Mononuclear cell (primary cell): ENCODE measurements around the gene MINDY3. TPM values are rescaled to one million over a fixed set of nuclear protein-coding genes. Genes with fewer than 3 reads are reported as not detected.

Source experiments
- H3K27me3 ChIP-seq: 2 replicates; pipeline ENCODE4 v1.6.0; 2011; ENCODE audit warnings: low read length, control low read depth; ENCODE audit not compliant: insufficient read depth
- H3K4me1 ChIP-seq: 2 replicates; pipeline ENCODE4 v1.5.1; 2011; ENCODE audit warnings: mild to moderate bottlenecking, low read length, control low read depth; ENCODE audit not compliant: insufficient read depth
- H3K4me3 ChIP-seq: 2 replicates; pipeline ENCODE4 v1.5.1; 2011; ENCODE audit warnings: mild to moderate bottlenecking, low read length, moderate library complexity
- H3K9me3 ChIP-seq: 2 replicates; pipeline ENCODE4 v1.5.1; 2011; ENCODE audit warnings: low read depth, mild to moderate bottlenecking, control low read depth, low read length
- total RNA-seq: library from RNA; depleted of rRNA; stranded (reverse); fragments of >200 nt; gene quantifications from one replicate; pipeline ENCODE4 v1.2.3, GENCODE V29; 2012

The MINDY3 gene
- total RNA-seq, 1 donor, result 61.1 TPM

DNA sequence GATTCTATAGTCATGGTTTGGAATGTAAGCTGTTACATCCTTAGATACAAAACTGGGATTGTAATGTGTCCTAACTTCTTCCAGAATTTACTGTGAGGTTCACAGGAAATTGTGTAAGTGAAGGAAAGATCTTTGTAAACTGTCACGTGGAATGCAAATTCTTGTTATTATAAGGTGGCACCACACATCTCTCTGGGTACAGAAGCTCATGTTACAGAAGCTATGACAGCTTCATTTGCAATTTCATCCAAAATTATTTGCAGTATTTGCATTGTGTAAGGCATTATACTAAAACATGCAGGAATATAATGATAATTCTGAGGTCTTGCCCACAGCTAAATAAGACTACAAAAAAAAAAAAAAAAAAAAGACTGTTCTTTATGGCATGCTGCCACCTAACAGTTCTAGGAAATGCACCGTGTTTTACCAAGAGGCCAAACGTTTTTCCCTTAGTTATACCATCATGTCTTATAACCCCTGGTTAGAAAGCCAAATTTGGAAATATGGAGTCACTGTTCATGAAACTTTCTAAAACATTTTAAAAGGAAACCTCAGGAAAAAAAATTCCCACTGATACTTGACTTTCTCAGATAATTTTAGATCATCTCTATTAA is 17.6 kb downstream of the MINDY3 start:
- H3K4me1 ChIP-seq, result peaks cover 5% of the 10 kb centered on the region
- H3K4me3 ChIP-seq, result no peak overlapping the region
- no peaks in the 10 kb centered on the region for H3K9me3 ChIP-seq
- H3K27me3 ChIP-seq, result no peaks in the 10 kb centered on the region

DNA sequence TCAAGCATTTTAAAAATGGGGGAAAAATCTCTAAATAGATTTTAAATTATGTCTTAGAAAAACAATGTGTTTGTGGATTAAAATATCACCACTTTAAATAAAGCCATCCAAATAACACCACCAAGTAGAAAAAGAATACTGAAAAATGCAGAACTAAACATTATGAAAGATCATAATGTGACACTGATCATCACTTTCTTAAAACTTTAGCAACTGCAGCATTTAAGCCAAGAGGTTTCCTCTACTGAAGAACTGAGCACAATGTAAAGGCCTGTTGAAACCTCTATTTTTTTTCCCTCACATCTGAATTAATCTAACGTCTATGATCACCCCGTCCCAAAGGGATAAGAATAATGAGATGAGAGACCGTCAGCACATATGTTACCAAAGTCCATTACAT is 18.6 kb downstream of the MINDY3 start:
- Histone ChIP-seq H3K27me3 (no peaks in the 10 kb centered on the region), H3K4me3 (no peak overlapping the region), H3K4me1 (peaks cover 5% of the 10 kb centered on the region), H3K9me3 (no peaks in the 10 kb centered on the region)

DNA sequence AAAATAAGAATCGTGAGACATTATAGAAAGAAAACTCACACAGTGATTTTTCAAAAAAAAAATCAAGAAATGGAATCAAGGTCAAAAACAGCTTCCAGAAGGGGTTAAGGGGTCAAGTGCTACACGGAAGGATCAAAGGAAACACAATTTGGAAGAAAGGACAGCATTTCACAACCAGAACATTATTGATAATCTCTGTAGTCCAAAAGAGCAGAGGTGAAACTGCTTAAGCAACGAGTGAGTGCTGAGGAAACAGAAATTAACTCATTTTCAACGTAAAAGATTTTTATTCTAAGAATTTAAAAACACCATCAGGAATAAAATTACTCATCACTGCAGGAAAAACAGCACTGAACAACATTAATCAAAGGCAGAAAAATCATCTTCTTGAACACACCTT is 23.5 kb downstream of the MINDY3 start:
- H3K9me3 ChIP-seq, result no peaks in the 10 kb centered on the region
- H3K4me3 ChIP-seq, result no peak overlapping the region
- no peaks in the 10 kb centered on the region for H3K27me3 ChIP-seq
- no peaks in the 10 kb centered on the region for H3K4me1 ChIP-seq

DNA sequence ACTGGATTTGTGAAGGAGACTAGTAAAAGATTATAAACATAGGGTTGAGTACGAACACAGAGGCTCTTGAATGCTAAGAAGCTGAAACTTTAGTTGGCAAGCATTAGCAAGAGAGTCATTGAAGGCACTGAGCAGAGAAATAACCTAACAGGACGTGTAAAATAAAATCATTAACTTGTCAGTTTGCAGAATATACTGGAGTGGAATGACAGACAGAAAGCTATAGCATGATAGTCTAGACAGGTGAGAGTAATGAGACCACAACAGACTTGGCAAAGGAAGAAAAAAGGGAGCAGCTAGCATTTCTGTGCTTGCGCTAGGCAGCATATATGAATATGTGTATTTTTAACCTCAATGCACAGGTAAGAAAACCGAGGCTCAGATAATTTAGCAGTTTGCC is 30.8 kb downstream of the MINDY3 start:
- Histone ChIP-seq H3K4me1 (no peaks in the 10 kb centered on the region), H3K9me3 (no peaks in the 10 kb centered on the region), H3K27me3 (no peaks in the 10 kb centered on the region), H3K4me3 (no peak overlapping the region)

DNA sequence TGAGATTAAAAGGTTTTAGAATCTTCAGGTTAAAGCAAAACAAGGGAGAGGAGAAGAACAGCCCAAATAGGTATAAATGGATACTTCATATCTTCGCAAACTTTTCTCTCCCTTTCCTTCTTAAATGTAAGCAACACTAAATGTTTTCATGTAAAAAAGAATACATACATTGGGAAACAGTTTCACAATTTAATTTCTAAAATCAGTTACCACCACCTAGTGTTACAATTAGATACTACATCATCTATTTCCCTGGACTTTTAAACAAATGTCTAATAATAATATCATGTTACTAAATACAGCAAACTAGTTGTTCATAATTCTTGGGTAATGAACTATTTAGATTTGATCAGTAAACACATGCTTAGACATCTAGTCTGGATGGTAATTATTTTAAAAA is 35.8 kb downstream of the MINDY3 start:
- H3K4me3 ChIP-seq, result no peak overlapping the region
- no peaks in the 10 kb centered on the region for H3K9me3 ChIP-seq
- H3K27me3 ChIP-seq, result no peaks in the 10 kb centered on the region
- no peaks in the 10 kb centered on the region for H3K4me1 ChIP-seq

DNA sequence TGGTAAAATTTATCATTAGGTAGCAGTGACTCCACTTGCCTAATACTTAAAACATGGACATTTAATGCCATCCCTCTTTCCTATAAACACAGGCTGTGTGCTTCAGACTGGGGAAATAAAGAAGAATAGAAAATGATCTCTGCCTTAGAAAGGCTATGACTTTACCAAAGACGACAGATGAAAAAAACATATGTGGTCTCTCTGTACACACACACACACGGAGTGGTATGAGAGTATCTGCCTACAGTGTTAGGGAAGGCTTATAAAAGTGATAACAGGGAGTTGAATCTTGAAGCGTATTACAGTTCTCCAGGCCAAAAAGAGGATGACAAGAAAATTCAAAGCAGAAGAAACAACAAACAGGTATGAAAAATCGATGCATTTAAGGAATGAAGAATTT is 38.2 kb downstream of the MINDY3 start:
- Histone ChIP-seq H3K9me3 (no peaks in the 10 kb centered on the region), H3K27me3 (no peaks in the 10 kb centered on the region), H3K4me1 (no peaks in the 10 kb centered on the region), H3K4me3 (no peak overlapping the region)

DNA sequence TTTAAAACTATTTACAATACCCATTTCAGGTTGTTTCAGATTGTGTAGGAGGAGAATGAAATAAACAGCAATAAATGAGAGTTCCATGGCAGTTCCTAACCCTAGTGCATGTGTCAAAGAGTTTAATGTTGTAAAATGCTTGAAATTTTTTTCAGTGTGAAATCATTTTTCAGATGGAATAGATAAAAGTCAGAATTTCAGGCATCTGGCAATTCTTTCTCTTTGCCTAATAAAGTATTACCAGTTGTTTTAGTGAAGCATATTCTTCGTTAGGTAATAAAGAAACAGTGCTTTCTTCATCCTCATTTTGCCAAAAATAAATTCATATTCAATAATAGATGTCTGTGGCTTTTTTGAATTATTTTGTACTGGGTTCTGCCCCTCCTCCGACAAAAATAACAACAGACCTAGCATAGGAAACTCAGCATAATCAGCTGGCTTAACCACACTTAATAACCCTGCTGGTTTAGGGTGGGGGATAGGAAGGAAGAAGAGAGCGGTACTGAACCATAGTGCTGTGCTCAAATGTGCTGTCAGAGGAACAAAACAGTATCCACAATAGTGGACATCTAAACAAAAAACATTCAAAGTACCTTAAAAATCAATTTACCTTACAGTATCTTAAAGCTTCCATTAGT is 39.1 kb downstream of the MINDY3 start:
- Histone ChIP-seq H3K9me3 (no peaks in the 10 kb centered on the region), H3K27me3 (no peaks in the 10 kb centered on the region), H3K4me1 (no peaks in the 10 kb centered on the region), H3K4me3 (no peak overlapping the region)

DNA sequence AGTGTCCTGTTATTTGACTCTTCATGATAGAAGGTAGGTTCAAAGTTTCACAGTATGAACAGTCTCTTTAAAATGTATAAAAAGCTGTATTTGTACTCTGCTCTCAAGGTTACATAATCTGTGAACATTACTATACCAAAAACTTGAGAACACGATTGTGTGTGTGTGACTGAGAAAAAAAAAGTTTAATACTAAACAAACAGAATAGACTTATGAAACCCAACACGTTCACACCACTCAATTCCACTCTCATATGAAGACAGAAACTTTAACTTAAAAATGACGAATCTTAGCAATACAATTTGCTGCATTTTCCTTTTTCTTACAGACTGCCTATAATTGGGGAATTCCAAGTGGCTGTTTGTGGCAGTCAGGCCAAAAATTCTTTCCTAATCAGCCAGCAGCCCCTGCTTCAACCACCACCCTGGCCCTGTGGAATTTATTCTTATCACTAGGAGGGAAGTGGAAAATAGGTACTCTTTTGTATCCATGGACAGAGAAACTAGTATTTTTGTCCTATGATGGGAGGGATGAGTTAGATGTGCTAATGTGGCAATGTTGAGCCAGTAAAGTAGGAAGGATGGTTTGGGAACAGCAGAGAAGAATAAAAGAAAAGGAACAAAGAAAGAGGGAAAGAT is 42.8 kb downstream of the MINDY3 start:
- H3K9me3 ChIP-seq, result no peaks in the 10 kb centered on the region
- no peak overlapping the region for H3K4me3 ChIP-seq
- H3K4me1 ChIP-seq, result no peaks in the 10 kb centered on the region
- no peaks in the 10 kb centered on the region for H3K27me3 ChIP-seq

DNA sequence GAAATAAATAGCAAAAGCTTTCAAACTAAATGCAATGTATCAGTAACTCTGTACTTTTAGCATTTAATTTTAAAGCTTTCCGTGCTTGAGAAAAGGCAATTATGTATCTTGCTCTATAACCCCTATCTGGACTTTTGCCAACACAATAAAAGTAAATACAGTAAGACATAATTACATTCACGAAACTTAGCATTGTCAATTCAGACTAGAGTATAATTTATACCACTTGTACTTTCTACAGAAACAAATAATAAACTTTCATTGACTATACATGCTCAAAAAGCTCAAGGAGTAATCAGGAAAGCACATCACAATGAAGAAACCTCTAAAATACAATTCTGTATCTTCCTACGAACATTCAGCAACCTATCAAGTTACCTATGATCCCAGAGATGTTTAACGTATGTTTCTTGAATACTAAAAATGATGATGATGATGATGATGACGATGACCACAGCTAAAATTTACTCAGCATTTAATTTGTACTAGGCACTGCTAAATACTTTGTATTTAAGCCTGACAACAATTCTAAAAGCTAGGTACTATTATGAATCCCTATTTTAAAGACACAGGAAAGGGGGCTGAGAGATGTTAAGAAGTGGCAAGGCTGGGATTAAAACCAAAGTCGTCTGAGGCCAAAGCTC is 44.9 kb downstream of the MINDY3 start:
- Histone ChIP-seq H3K4me1 (no peaks in the 10 kb centered on the region), H3K27me3 (no peaks in the 10 kb centered on the region), H3K4me3 (no peak overlapping the region), H3K9me3 (no peaks in the 10 kb centered on the region)

DNA sequence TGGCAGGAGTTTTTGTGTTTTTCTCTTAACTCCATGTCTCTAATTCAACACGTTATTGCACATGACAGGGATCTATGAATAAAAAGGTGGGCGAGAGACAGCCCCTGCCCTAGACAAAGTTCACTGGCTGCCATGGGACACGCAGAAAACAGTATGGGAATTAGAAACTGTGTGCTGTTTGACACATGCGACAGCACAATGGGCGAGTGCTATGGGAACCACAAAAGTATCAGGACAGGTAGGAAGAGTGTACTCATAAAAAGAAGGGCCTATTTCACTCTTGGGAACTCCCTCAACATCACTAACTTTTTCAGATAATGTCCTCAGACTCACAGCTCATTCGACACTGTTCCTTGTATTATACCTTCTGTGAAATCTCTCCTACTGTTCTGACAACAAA is 45.7 kb downstream of the MINDY3 start:
- no peak overlapping the region for H3K4me3 ChIP-seq
- no peaks in the 10 kb centered on the region for H3K4me1 ChIP-seq
- no peaks in the 10 kb centered on the region for H3K9me3 ChIP-seq
- H3K27me3 ChIP-seq, result no peaks in the 10 kb centered on the region

DNA sequence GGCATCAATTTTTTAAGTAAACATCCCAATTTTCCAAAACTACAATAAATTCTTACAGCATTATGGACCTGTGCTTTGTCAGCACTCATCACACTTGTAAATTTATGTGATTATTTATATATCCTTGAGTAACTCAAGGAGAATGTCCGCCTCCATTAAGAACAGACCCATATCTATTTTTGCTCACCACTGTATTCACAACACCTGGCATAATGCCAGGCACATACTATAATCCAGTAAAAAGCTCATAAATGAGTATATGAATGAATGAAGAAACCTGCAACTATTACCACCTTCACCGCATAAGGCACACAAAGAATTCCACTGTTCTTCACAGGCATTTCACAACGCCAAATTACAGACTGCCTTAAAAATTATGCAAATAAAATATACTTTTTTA is 46.9 kb downstream of the MINDY3 start:
- Histone ChIP-seq H3K27me3 (no peaks in the 10 kb centered on the region), H3K4me1 (no peaks in the 10 kb centered on the region)

DNA sequence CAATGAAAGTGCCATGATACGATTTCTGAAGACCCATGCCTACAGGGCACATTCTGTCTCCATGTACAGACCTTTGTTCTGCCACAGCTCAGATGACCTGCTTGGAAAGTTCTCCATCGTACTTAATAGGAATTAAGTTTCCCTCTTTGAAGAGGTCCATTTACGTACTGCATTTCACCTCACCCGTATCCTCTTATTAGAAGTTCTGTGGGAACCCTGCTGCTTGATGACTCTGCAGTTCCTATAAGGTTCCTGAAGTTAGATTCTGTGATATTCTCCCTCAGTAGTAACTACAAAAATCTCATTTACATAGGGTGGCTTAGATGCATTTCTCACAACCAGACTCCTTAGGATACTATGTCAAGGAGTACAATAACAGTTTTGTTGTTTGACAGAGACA is 50.9 kb downstream of the MINDY3 start:
- Histone ChIP-seq H3K4me1 (no peaks in the 10 kb centered on the region), H3K9me3 (no peaks in the 10 kb centered on the region), H3K4me3 (no peak overlapping the region), H3K27me3 (no peaks in the 10 kb centered on the region)

More for the DNA sequence above, 46.9 kb downstream of the MINDY3 start:
- Histone ChIP-seq H3K9me3 (no peaks in the 10 kb centered on the region), H3K4me3 (no peak overlapping the region)

DNA sequence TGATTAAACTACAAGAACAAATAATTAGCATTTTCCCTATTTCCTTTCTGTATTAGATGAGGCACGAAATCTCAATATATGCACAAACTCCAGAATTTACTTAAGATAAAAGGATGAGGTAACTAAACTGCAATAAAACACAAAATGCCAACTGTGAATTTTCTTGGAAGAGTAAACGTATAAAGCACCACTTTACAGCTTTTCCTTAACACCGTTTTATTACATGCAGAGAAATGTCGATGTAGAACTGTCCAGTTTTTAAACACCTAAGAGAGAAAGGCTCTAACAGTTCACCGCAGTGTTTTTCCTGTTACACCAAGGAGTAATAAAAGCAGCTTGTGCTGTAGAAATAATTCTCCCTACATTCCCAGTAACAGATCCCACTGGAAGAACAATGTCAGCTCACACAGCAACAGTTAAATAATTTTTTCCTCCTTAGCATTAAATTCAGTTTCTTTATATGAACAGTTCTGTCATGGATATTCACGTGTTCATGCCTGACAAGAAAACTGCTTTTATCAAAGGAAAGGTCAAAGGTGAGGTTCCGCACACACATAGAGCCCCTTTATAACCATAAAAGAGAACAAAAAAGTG is 52.0 kb downstream of the MINDY3 start:
- H3K4me1 ChIP-seq, result no peaks in the 10 kb centered on the region
- H3K27me3 ChIP-seq, result no peaks in the 10 kb centered on the region
- H3K4me3 ChIP-seq, result no peak overlapping the region
- H3K9me3 ChIP-seq, result no peaks in the 10 kb centered on the region

DNA sequence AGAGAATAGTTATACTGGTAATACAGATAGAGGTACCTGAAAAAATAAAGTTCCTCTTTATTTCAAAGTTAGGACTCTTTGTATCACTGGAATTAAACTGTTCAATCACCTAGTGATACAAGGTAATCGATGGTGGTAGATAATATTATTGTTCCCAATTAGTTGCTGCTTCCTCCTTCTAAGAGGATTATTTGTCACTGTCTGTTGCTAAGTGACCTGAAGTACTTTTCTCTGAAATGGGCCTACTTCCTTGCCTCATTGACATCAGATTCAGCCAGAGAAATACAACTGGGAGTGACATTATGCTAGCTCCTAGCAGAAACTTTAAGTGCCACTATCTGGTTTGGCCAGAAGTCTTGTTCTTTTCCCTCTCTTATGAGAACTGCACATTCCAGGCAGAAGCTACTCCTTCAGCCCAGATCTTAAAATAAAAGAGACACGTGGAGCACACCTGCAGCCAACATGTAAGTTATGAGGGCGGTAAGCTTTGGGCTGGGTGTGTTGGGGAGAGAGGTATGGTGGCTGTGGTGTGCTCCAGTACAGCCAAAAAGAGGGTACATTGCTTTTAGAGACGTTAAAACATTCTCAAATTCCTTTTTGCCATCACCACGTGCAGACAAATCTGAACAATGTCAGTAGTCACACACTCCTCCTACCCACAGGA is 54.8 kb downstream of the MINDY3 start:
- no peaks in the 10 kb centered on the region for H3K4me1 ChIP-seq
- no peaks in the 10 kb centered on the region for H3K9me3 ChIP-seq
- no peak overlapping the region for H3K4me3 ChIP-seq
- no peaks in the 10 kb centered on the region for H3K27me3 ChIP-seq

DNA sequence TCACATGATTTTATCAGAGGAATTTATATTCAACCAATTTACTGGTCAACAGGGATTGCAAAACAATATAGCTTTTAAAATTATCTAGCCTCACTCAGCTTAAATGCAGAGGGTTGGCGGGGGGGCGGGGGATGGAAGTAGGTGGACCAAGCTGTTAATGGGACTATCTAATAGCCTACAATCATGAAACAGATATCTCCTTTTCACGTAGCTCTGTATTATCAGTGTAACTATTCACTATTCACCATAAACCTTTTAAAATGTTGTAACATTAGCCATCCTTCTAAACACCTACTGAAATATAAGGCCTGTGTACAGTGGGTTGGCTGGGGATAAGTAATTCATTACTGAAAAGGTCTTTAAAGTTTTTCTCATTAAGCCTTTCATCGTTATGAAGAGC is 56.2 kb downstream of the MINDY3 start:
- Histone ChIP-seq H3K4me3 (no peak overlapping the region), H3K9me3 (no peaks in the 10 kb centered on the region), H3K4me1 (no peaks in the 10 kb centered on the region), H3K27me3 (no peaks in the 10 kb centered on the region)
